GM21619 (cell line): Measurements from ENCODE around the gene GBP3.
"Not testable (repeated sequence)": the region's sequence is repeated elsewhere in the genome, so short reads cannot be mapped to it uniquely, and the experiment has no call there.

ENCODE experiments used
- ATAC-seq: cut with Tn5 transposase; IDR thresholded peaks from one replicate; pipeline ENCODE4 v1.9.1; 2021; ENCODE audit not compliant: unreplicated experiment

Gene GBP3

GRCh38 chr1:89022167-89022959 lies at the start of gene GBP3:
GBP3 (minus strand) TSS chr1:89022866; CDS start chr1:89020721, 2,145 bp downstream.
- ATAC-seq = peak; percentile 78

- ATAC-seq = no peak
Observed at GRCh38 chr1:89070509-89070908, 47.8 kb upstream of the GBP3 start.

- no peak for ATAC-seq
Observed at GRCh38 chr1:89069951-89070350, 47.3 kb upstream of the GBP3 start.

GRCh38 chr1:89068291-89068690 lies 45.6 kb upstream of the GBP3 start:
- no peak for ATAC-seq

GRCh38 chr1:89065079-89065868 lies 42.6 kb upstream of the GBP3 start, which contains the start of gene GBP1:
GBP1 (minus strand) TSS chr1:89065208; CDS start chr1:89063234, 1,974 bp downstream.
- ATAC-seq = peak; percentile 56

- peak; percentile 37 for ATAC-seq
Observed at GRCh38 chr1:89064632-89065031, 42.0 kb upstream of the GBP3 start.

GRCh38 chr1:89063094-89063493 lies 40.4 kb upstream of the GBP3 start:
- no peak for ATAC-seq

- ATAC-seq = no peak
Observed at GRCh38 chr1:89060091-89060490, 37.4 kb upstream of the GBP3 start.

GRCh38 chr1:89051955-89052312 lies 29.3 kb upstream of the GBP3 start:
- ATAC-seq = no peak

GRCh38 chr1:89051300-89051954 lies 28.8 kb upstream of the GBP3 start:
- ATAC-seq = no peak

- no peak for ATAC-seq
Observed at GRCh38 chr1:89050649-89051033, 28.0 kb upstream of the GBP3 start.

- not testable (repeated sequence) for ATAC-seq
Observed at GRCh38 chr1:89049901-89050648, 27.4 kb upstream of the GBP3 start.

GRCh38 chr1:89049187-89049586 lies 26.5 kb upstream of the GBP3 start:
- not testable (repeated sequence) for ATAC-seq

- no peak for ATAC-seq
Observed at GRCh38 chr1:89047734-89048133, 25.1 kb upstream of the GBP3 start.

- peak; percentile 70 for ATAC-seq
Observed at GRCh38 chr1:89046318-89047183, 23.9 kb upstream of the GBP3 start.

GRCh38 chr1:89044970-89045721 lies 22.5 kb upstream of the GBP3 start:
- ATAC-seq = no peak

- ATAC-seq = no peak
Observed at GRCh38 chr1:89043940-89044339, 21.3 kb upstream of the GBP3 start.

GRCh38 chr1:89042491-89042890 lies 19.8 kb upstream of the GBP3 start:
- no peak for ATAC-seq

GRCh38 chr1:89041721-89042120 lies 19.1 kb upstream of the GBP3 start:
- no peak for ATAC-seq
